ENCODE measurements around the gene SRBD1.

Gene SRBD1

GRCh38 chr2:45484965-45485364 is 126.1 kb downstream of the SRBD1 start:
- Histone ChIP-seq H3K27me3 (ENCODE audit: low read depth) (no peaks in the 10 kb centered on the region), H3K4me3 (no peak overlapping the region), H3K4me1 (no peaks in the 10 kb centered on the region), H3K36me3 (replicated peaks) (no peaks in the 10 kb centered on the region; the same call in 1 of the 2 replicates), H3K9me3 (no peaks in the 10 kb centered on the region)
- no peak for DNase-seq (ENCODE audit: low spot score in 2 of 2)
- in situ Hi-C loops (cut with MboI; ENCODE audit: low sequenced_read_pairs), result no loop called here

GRCh38 chr2:45483997-45484396 is 127.1 kb downstream of the SRBD1 start:
- Histone ChIP-seq H3K27me3 (ENCODE audit: low read depth) (no peaks in the 10 kb centered on the region), H3K4me1 (no peaks in the 10 kb centered on the region), H3K4me3 (no peak overlapping the region), H3K36me3 (replicated peaks) (no peaks in the 10 kb centered on the region; the same call in 1 of the 2 replicates), H3K9me3 (no peaks in the 10 kb centered on the region)
- DNase-seq (ENCODE audit: low spot score in 2 of 2), result no peak
- in situ Hi-C loops (cut with MboI; ENCODE audit: low sequenced_read_pairs), result no loop called here

- H3K27me3 ChIP-seq (ENCODE audit: low read depth), result no peaks in the 10 kb centered on the region
- no peak for DNase-seq (ENCODE audit: low spot score in 2 of 2)
- in situ Hi-C loops (cut with MboI; ENCODE audit: low sequenced_read_pairs), result no loop called here
Observed at GRCh38 chr2:45477546-45477945, 133.5 kb downstream of the SRBD1 start.

GRCh38 chr2:45470531-45470930 is 140.5 kb downstream of the SRBD1 start:
- in situ Hi-C loops (cut with MboI; ENCODE audit: low sequenced_read_pairs), result no loop called here

More at GRCh38 chr2:45477546-45477945, 133.5 kb downstream of the SRBD1 start:
- no peak overlapping the region for H3K4me3 ChIP-seq
- no peaks in the 10 kb centered on the region for H3K9me3 ChIP-seq
- no peaks in the 10 kb centered on the region for H3K36me3 ChIP-seq (replicated peaks)
- H3K4me1 ChIP-seq, result peaks cover 16% of the 10 kb centered on the region

GRCh38 chr2:45469314-45470099 is 141.6 kb downstream of the SRBD1 start:
- no peaks in the 10 kb centered on the region for H3K9me3 ChIP-seq
- H3K4me1 ChIP-seq, result peaks cover 33% of the 10 kb centered on the region
- no peaks in the 10 kb centered on the region for H3K36me3 ChIP-seq (replicated peaks)
- no peak overlapping the region for H3K4me3 ChIP-seq
- H3K27me3 ChIP-seq (ENCODE audit: low read depth), result no peaks in the 10 kb centered on the region
- in situ Hi-C loops (cut with MboI; ENCODE audit: low sequenced_read_pairs), result no loop called here
- DNase-seq (ENCODE audit: low spot score in 2 of 2), result peak; percentile 53 to 74

More at GRCh38 chr2:45470531-45470930, 140.5 kb downstream of the SRBD1 start:
- no peak for DNase-seq (ENCODE audit: low spot score in 2 of 2)
- Histone ChIP-seq H3K9me3 (no peaks in the 10 kb centered on the region), H3K36me3 (replicated peaks) (no peaks in the 10 kb centered on the region), H3K27me3 (ENCODE audit: low read depth) (no peaks in the 10 kb centered on the region), H3K4me3 (no peak overlapping the region), H3K4me1 (peaks cover 28% of the 10 kb centered on the region)

- H3K9me3 ChIP-seq, result no peaks in the 10 kb centered on the region
- in situ Hi-C loops (cut with MboI; ENCODE audit: low sequenced_read_pairs), result no loop called here
- no peaks in the 10 kb centered on the region for H3K27me3 ChIP-seq (ENCODE audit: low read depth)
- no peak for DNase-seq (ENCODE audit: low spot score in 2 of 2)
- H3K36me3 ChIP-seq (replicated peaks), result no peaks in the 10 kb centered on the region
- no peak overlapping the region for H3K4me3 ChIP-seq
- H3K4me1 ChIP-seq, result peaks cover 41% of the 10 kb centered on the region
Observed at GRCh38 chr2:45468279-45468678, 142.8 kb downstream of the SRBD1 start.

GRCh38 chr2:45466053-45466452 is 145.0 kb downstream of the SRBD1 start:
- in situ Hi-C loops (cut with MboI; ENCODE audit: low sequenced_read_pairs), result no loop called here
- Histone ChIP-seq H3K9me3 (no peaks in the 10 kb centered on the region), H3K4me1 (peaks cover 40% of the 10 kb centered on the region), H3K4me3 (no peak overlapping the region), H3K27me3 (ENCODE audit: low read depth) (no peaks in the 10 kb centered on the region), H3K36me3 (replicated peaks) (no peaks in the 10 kb centered on the region)
- no peak for DNase-seq (ENCODE audit: low spot score in 2 of 2)

- in situ Hi-C loops (cut with MboI; ENCODE audit: low sequenced_read_pairs), result no loop called here
Observed at GRCh38 chr2:45460825-45461224, 150.2 kb downstream of the SRBD1 start.

GRCh38 chr2:45459860-45460259 is 151.2 kb downstream of the SRBD1 start:
- DNase-seq (ENCODE audit: low spot score in 2 of 2), result no peak
- H3K36me3 ChIP-seq (replicated peaks), result no peaks in the 10 kb centered on the region
- no peaks in the 10 kb centered on the region for H3K9me3 ChIP-seq
- H3K4me1 ChIP-seq, result peaks cover 19% of the 10 kb centered on the region
- in situ Hi-C loops (cut with MboI; ENCODE audit: low sequenced_read_pairs), result no loop called here
- H3K4me3 ChIP-seq, result no peak overlapping the region
- no peaks in the 10 kb centered on the region for H3K27me3 ChIP-seq (ENCODE audit: low read depth)

More at GRCh38 chr2:45460825-45461224, 150.2 kb downstream of the SRBD1 start:
- H3K36me3 ChIP-seq (replicated peaks), result no peaks in the 10 kb centered on the region
- DNase-seq (ENCODE audit: low spot score in 2 of 2), result no peak
- H3K27me3 ChIP-seq (ENCODE audit: low read depth), result no peaks in the 10 kb centered on the region
- no peak overlapping the region for H3K4me3 ChIP-seq
- no peaks in the 10 kb centered on the region for H3K9me3 ChIP-seq
- peaks cover 21% of the 10 kb centered on the region for H3K4me1 ChIP-seq

GRCh38 chr2:45458909-45459563 is 152.0 kb downstream of the SRBD1 start:
- peak in 1 of 2 experiments; percentile 14 for DNase-seq (ENCODE audit: low spot score in 2 of 2)
- H3K4me1 ChIP-seq, result peaks cover 13% of the 10 kb centered on the region
- H3K27me3 ChIP-seq (ENCODE audit: low read depth), result no peaks in the 10 kb centered on the region
- H3K36me3 ChIP-seq (replicated peaks), result no peaks in the 10 kb centered on the region
- in situ Hi-C loops (cut with MboI; ENCODE audit: low sequenced_read_pairs), result no loop called here
- no peak overlapping the region for H3K4me3 ChIP-seq
- no peaks in the 10 kb centered on the region for H3K9me3 ChIP-seq

GRCh38 chr2:45457211-45457945 is 153.7 kb downstream of the SRBD1 start:
- no peak for DNase-seq (ENCODE audit: low spot score in 2 of 2)
- H3K4me3 ChIP-seq, result no peak overlapping the region
- H3K27me3 ChIP-seq (ENCODE audit: low read depth), result no peaks in the 10 kb centered on the region
- in situ Hi-C loops (cut with MboI; ENCODE audit: low sequenced_read_pairs), result no loop called here
- no peaks in the 10 kb centered on the region for H3K9me3 ChIP-seq
- H3K4me1 ChIP-seq, result peaks cover 14% of the 10 kb centered on the region
- no peaks in the 10 kb centered on the region for H3K36me3 ChIP-seq (replicated peaks)

GRCh38 chr2:45452866-45453265 is 158.2 kb downstream of the SRBD1 start:
- in situ Hi-C loops (cut with MboI; ENCODE audit: low sequenced_read_pairs), result no loop called here
- DNase-seq (ENCODE audit: low spot score in 2 of 2), result no peak
- H3K27me3 ChIP-seq (ENCODE audit: low read depth), result no peaks in the 10 kb centered on the region

GRCh38 chr2:45450634-45451033 is 160.4 kb downstream of the SRBD1 start:
- Histone ChIP-seq H3K9me3 (no peaks in the 10 kb centered on the region), H3K36me3 (replicated peaks) (no peaks in the 10 kb centered on the region), H3K4me1 (peaks cover 18% of the 10 kb centered on the region), H3K4me3 (no peak overlapping the region), H3K27me3 (ENCODE audit: low read depth) (no peaks in the 10 kb centered on the region)
- peak; percentile 21 to 71 for DNase-seq (ENCODE audit: low spot score in 2 of 2)
- in situ Hi-C loops (cut with MboI; ENCODE audit: low sequenced_read_pairs), result no loop called here

More at GRCh38 chr2:45452866-45453265, 158.2 kb downstream of the SRBD1 start:
- peaks cover 18% of the 10 kb centered on the region for H3K4me1 ChIP-seq
- H3K36me3 ChIP-seq (replicated peaks), result no peaks in the 10 kb centered on the region
- H3K9me3 ChIP-seq, result no peaks in the 10 kb centered on the region
- no peak overlapping the region for H3K4me3 ChIP-seq

GRCh38 chr2:45448217-45448616 is 162.8 kb downstream of the SRBD1 start:
- DNase-seq (ENCODE audit: low spot score in 2 of 2), result no peak
- Histone ChIP-seq H3K36me3 (replicated peaks) (no peaks in the 10 kb centered on the region), H3K4me1 (peaks cover 24% of the 10 kb centered on the region), H3K27me3 (ENCODE audit: low read depth) (no peaks in the 10 kb centered on the region), H3K9me3 (no peaks in the 10 kb centered on the region), H3K4me3 (no peak overlapping the region)
- in situ Hi-C loops (cut with MboI; ENCODE audit: low sequenced_read_pairs), result no loop called here
